Hepatocyte (in vitro differentiated cells): ENCODE measurements around the gene ADCY4. TPM values are rescaled to one million over a fixed set of nuclear protein-coding genes. Genes with fewer than 3 reads are reported as not detected.

Experiments used
- DNase-seq: peaks from one replicate; pipeline ENCODE4 v3.0.0-alpha.2; 2016; ENCODE audit warnings: low spot score
- H2AFZ ChIP-seq: fragments of 200-600 bp; sonication (generic); 2 replicates; pipeline ENCODE4 v1.6.0; 2016; ENCODE audit warnings: antibody characterized with exemption, mild to moderate bottlenecking
- H3K27ac ChIP-seq: fragments of 200-600 bp; sonication (generic); 2 replicates; pipeline ENCODE4 v1.5.1; 2016; ENCODE audit warnings: mild to moderate bottlenecking
- H3K27me3 ChIP-seq: fragments of 200-600 bp; sonication (generic); 2 replicates; pipeline ENCODE4 v1.6.1; 2016
- H3K36me3 ChIP-seq: fragments of 200-600 bp; sonication (generic); replicated peaks from 2 replicates; pipeline ENCODE4 v1.5.1; 2016; ENCODE audit warnings: low read depth; ENCODE audit not compliant: insufficient read depth
- H3K4me1 ChIP-seq: fragments of 200-600 bp; sonication (generic); 2 replicates; pipeline ENCODE4 v1.5.1; 2016; ENCODE audit warnings: mild to moderate bottlenecking, moderate library complexity; ENCODE audit not compliant: insufficient read depth
- H3K4me2 ChIP-seq: fragments of 200-600 bp; sonication (generic); 2 replicates; pipeline ENCODE4 v1.6.0; 2016
- H3K4me3 ChIP-seq: fragments of 200-600 bp; sonication (generic); 2 replicates; pipeline ENCODE4 v1.5.1; 2016; ENCODE audit warnings: mild to moderate bottlenecking
- H3K79me2 ChIP-seq: fragments of 200-600 bp; sonication (generic); 2 replicates; pipeline ENCODE4 v1.6.0; 2017; ENCODE audit warnings: mild to moderate bottlenecking
- H3K9me2 ChIP-seq: fragments of 200-600 bp; sonication (generic); replicated peaks from 2 replicates; pipeline ENCODE4 v1.6.0; 2017; ENCODE audit warnings: mild to moderate bottlenecking; ENCODE audit not compliant: insufficient read depth
- H3K9me3 ChIP-seq: fragments of 200-600 bp; sonication (generic); 2 replicates; pipeline ENCODE4 v1.5.1; 2016; ENCODE audit warnings: low read depth, mild to moderate bottlenecking
- H4K20me1 ChIP-seq: fragments of 200-600 bp; sonication (generic); 2 replicates; pipeline ENCODE4 v1.6.0; 2016; ENCODE audit warnings: mild to moderate bottlenecking; ENCODE audit not compliant: insufficient read depth, poor library complexity, severe bottlenecking
- EZH2 ChIP-seq: fragments of 200-600 bp; sonication (generic); IDR thresholded peaks from 2 replicates; pipeline ENCODE4 v1.6.1; 2016; ENCODE audit warnings: antibody characterized with exemption, mild to moderate bottlenecking, borderline replicate concordance
- EZH2phosphoT487 ChIP-seq: fragments of 200-600 bp; sonication (generic); IDR thresholded peaks from one replicate; pipeline ENCODE4 v1.6.1; 2018; ENCODE audit warnings: antibody characterized with exemption, mild to moderate bottlenecking, low read depth, moderate library complexity; ENCODE audit not compliant: unreplicated experiment, severe bottlenecking
- WGBS: methylation state at CpG from one replicate; pipeline ENCODE4 v1.1.6; 2016; ENCODE audit warnings: low lambda C conversion rate; ENCODE audit errors: missing lambda C conversion rate; 5-methylcytosine and 5-hydroxymethylcytosine counted together
- polyA plus RNA-seq: library from polyadenylated mRNA; unstranded; fragments of >200 nt; fragmentation: Nextera tagmentation; extraction: Ambion mirVana; gene quantifications from 2 replicates; pipeline ENCODE4 v1.2.1, GENCODE V29; 2016
- total RNA-seq: library from RNA; depleted of rRNA; stranded (reverse); fragments of >200 nt; gene quantifications from 2 replicates; pipeline ENCODE4 v1.2.3, GENCODE V29; 2014
- TF ChIP-seq, protein P1 (sequence below): fragments of 200-600 bp; sonication (generic); IDR thresholded peaks from 2 replicates; pipeline ENCODE4 v1.5.1; 2016; ENCODE audit warnings: antibody characterized with exemption, mild to moderate bottlenecking; ENCODE audit not compliant: poor library complexity

Gene ADCY4
- total and polyA plus RNA-seq, 2 experiments from 2014 or later = 0.63 to 1.3 TPM

DNA sequence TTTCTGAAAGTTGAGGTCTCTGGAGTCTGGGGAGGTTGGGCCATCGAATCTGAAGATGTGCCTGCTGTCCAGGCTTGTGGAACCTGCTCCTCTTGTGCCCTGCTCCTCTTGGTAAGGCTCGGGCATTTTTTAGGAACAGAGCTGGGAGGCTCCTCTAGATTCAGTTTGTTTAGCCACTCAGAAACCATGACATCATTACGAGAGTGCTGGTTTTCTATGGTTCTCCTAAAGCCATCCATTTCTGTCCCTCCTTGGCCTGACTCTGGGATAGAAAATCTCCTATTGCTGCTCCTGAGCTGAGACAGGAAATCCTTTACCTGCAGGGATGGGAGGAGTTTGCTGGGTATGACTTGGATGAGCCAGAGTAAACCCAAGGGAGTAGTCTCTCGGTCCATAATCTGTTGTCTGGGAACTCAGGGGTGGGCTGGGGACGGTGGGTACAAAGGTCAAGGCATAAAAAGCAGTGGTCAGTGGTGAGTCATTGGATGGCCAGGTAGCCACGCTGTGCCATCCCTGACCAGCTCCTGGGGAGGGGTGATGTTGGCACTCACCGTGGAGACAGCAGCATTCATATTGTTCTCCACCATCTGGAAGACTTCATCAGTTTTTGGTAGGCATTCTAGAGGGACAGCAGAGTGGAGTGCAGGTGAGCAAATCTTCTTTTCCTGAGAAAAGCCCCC is 2.4 kb upstream of the ADCY4 start:
- no peak for DNase-seq
- H3K9me3 ChIP-seq = no peaks in the 10 kb centered on the region
- peaks cover 34% of the 10 kb centered on the region for H3K4me1 ChIP-seq

GRCh38 chr14:24335461-24336171 is 745 bp upstream of the ADCY4 start:
- no peaks in the 10 kb centered on the region for H3K36me3 ChIP-seq
- no peak overlapping the region for H2AFZ ChIP-seq
- no peak overlapping the region for H3K27ac ChIP-seq
- DNase-seq = no peak
- peak overlapping the region; percentile 90 for H3K4me2 ChIP-seq
- no peaks in the 10 kb centered on the region for H4K20me1 ChIP-seq
- H3K4me1 ChIP-seq = peaks cover 34% of the 10 kb centered on the region
- H3K9me2 ChIP-seq = no peaks in the 10 kb centered on the region
- TF ChIP-seq EZH2 = no peak
- TF ChIP-seq, protein P1, sequence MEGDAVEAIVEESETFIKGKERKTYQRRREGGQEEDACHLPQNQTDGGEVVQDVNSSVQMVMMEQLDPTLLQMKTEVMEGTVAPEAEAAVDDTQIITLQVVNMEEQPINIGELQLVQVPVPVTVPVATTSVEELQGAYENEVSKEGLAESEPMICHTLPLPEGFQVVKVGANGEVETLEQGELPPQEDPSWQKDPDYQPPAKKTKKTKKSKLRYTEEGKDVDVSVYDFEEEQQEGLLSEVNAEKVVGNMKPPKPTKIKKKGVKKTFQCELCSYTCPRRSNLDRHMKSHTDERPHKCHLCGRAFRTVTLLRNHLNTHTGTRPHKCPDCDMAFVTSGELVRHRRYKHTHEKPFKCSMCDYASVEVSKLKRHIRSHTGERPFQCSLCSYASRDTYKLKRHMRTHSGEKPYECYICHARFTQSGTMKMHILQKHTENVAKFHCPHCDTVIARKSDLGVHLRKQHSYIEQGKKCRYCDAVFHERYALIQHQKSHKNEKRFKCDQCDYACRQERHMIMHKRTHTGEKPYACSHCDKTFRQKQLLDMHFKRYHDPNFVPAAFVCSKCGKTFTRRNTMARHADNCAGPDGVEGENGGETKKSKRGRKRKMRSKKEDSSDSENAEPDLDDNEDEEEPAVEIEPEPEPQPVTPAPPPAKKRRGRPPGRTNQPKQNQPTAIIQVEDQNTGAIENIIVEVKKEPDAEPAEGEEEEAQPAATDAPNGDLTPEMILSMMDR = no peak
- no peak for TF ChIP-seq EZH2phosphoT487
- H3K9me3 ChIP-seq = no peaks in the 10 kb centered on the region
- WGBS = 57% methylated on average over 12 of the region's 12 CpGs
- H3K4me3 ChIP-seq = no peak overlapping the region
- no peaks in the 10 kb centered on the region for H3K79me2 ChIP-seq
- H3K27me3 ChIP-seq = peaks cover 54% of the 10 kb centered on the region

More for the DNA sequence above, 2.4 kb upstream of the ADCY4 start:
- no peaks in the 10 kb centered on the region for H3K79me2 ChIP-seq
- no peaks in the 10 kb centered on the region for H3K9me2 ChIP-seq
- 82% methylated on average over 7 of the region's 7 CpGs for WGBS
- TF ChIP-seq EZH2 (no peak), EZH2phosphoT487 (no peak)
- TF ChIP-seq, protein P1 = no peak
- no peak overlapping the region for H3K4me3 ChIP-seq
- H3K27ac ChIP-seq = no peak overlapping the region
- no peak overlapping the region for H3K4me2 ChIP-seq
- no peaks in the 10 kb centered on the region for H4K20me1 ChIP-seq
- H3K36me3 ChIP-seq = no peaks in the 10 kb centered on the region
- peaks cover 60% of the 10 kb centered on the region for H3K27me3 ChIP-seq
- H2AFZ ChIP-seq = no peak overlapping the region

DNA sequence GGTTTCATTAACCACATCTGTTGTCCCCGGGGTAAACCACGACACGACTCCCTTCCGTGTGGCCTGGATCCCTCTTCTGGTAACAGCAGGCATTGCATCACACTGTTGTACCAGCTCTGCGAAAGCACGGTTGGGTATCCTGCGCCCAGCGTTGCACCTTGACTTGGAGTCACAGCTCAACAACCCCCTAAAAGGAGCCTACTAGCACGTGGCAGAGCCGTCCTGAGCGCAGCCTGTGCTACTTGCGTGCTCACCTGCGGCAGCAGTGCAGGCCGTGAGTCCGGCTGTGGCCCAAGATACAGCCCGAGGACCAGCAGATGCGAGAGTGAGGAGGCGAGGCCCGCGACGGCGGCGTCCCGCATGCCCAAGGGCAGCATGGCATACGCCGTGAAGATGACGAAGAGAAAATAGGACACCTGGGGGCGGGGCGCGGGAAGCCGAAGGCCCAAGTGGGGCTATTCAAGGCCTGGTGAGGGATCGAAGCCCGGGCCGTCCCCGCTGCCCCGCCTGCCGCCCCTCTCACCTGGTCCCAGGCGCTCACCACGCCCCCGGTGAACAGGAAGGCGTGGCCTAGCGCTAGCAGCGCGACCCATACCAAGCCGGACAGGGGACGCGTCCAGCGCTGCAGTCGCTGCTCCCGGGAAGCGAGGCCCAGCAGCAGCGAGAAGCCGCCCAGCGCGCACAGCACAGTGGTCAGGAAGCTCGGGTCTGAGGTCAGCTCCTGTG is 2.4 kb downstream of the ADCY4 start:
- Histone ChIP-seq H3K27ac (no peak overlapping the region), H2AFZ (peak overlapping the region; percentile 77), H3K4me2 (peak overlapping the region; percentile 90), H3K9me3 (no peaks in the 10 kb centered on the region), H3K4me1 (peaks cover 27% of the 10 kb centered on the region), H3K36me3 (no peaks in the 10 kb centered on the region), H3K9me2 (no peaks in the 10 kb centered on the region), H3K27me3 (peaks cover 39% of the 10 kb centered on the region), H3K79me2 (no peaks in the 10 kb centered on the region), H4K20me1 (no peaks in the 10 kb centered on the region), H3K4me3 (peak overlapping the region; percentile 24)
- TF ChIP-seq, protein P1 = peak; percentile 60
- TF ChIP-seq EZH2 (no peak), EZH2phosphoT487 (no peak)
- peak; percentile 85 for DNase-seq
- 6% methylated on average over 41 of the region's 56 CpGs for WGBS
